ENCODE results near the gene MAGEA9B. TPM values are rescaled to one million over a fixed set of nuclear protein-coding genes. Genes with fewer than 3 reads are reported as not detected.
"Not testable (repeated sequence)": the region's sequence is repeated elsewhere in the genome, so short reads cannot be mapped to it uniquely, and the experiment has no call there.

The MAGEA9B gene
- total RNA-seq, 1 experiment from 2014 or later = not detected

DNA sequence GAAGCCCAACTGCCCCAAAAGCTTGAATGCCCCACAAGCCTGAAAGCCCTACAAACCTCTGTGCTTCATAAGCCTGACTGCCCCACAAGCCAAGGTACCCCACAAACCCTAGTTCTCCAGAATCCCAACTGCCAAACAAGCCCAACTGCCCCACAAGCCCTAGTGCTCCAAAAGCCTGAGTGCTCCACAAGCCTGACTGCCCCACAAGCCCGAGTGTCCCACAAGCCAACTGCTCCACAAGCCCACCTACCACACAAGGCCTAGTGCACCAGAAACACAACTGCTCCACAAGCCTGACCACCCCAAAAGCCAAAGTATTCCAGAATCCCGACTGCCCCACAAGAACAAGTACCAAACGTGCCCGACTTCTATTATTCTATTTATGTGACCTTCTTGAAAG is 23.9 kb downstream of the MAGEA9B start:
- no peak overlapping the region for H2BK120ac ChIP-seq (ENCODE audit: low read depth, low read length, poor library complexity, severe bottlenecking)
- H3K27me3 Mint-ChIP-seq (ENCODE audit: low read depth) = no peaks in the 10 kb centered on the region
- peaks cover 42 to 45% of the 10 kb centered on the region in 2 experiments for H3K9me3 Mint-ChIP-seq
- no peak overlapping the region for H2BK20ac ChIP-seq (ENCODE audit: low read depth, low read length, poor library complexity, severe bottlenecking)
- peak overlapping the region; percentile 54 for H4K91ac ChIP-seq (ENCODE audit: insufficient read length, low read depth, low read length)
- no peak overlapping the region for H3K4me2 ChIP-seq (ENCODE audit: insufficient read depth, insufficient read length, low read length)
- H2AK5ac ChIP-seq (ENCODE audit: insufficient read length, low read length) = no peak overlapping the region
- H3K23ac ChIP-seq (ENCODE audit: insufficient read length, low read depth, low read length) = no peak overlapping the region
- H2BK5ac ChIP-seq (ENCODE audit: insufficient read length, low read length) = no peak overlapping the region
- no peaks in the 10 kb centered on the region for H3K27me3 ChIP-seq (ENCODE audit: insufficient read depth, low read length)
- H2AFZ ChIP-seq (ENCODE audit: low read length) = no peak overlapping the region
- H3K4me1 Mint-ChIP-seq = peaks cover 21 to 25% of the 10 kb centered on the region in 2 experiments
- H4K20me1 ChIP-seq (ENCODE audit: control insufficient read depth, insufficient read depth, insufficient read length) = no peaks in the 10 kb centered on the region
- TF ChIP-seq, protein P1, sequence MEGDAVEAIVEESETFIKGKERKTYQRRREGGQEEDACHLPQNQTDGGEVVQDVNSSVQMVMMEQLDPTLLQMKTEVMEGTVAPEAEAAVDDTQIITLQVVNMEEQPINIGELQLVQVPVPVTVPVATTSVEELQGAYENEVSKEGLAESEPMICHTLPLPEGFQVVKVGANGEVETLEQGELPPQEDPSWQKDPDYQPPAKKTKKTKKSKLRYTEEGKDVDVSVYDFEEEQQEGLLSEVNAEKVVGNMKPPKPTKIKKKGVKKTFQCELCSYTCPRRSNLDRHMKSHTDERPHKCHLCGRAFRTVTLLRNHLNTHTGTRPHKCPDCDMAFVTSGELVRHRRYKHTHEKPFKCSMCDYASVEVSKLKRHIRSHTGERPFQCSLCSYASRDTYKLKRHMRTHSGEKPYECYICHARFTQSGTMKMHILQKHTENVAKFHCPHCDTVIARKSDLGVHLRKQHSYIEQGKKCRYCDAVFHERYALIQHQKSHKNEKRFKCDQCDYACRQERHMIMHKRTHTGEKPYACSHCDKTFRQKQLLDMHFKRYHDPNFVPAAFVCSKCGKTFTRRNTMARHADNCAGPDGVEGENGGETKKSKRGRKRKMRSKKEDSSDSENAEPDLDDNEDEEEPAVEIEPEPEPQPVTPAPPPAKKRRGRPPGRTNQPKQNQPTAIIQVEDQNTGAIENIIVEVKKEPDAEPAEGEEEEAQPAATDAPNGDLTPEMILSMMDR (conservative IDR thresholded peaks at IDR 0.05) = no peak
- no peaks in the 10 kb centered on the region for H3K4me1 ChIP-seq (ENCODE audit: insufficient read depth, low read length)
- H3K9me3 ChIP-seq (ENCODE audit: control insufficient read depth, low read depth, low read length) = peaks cover 14% of the 10 kb centered on the region
- WGBS (ENCODE audit: extremely low coverage, insufficient read length, low lambda C conversion rate) = no CpG with 5 or more reads among the region's 4 CpGs
- H3T11ph ChIP-seq (ENCODE audit: low read length) = no peak overlapping the region
- H3K27ac ChIP-seq (ENCODE audit: insufficient read length, low read depth, low read length) = no peak overlapping the region
- no peaks in the 10 kb centered on the region for H3K23me2 ChIP-seq (ENCODE audit: insufficient read length, low read depth, low read length, poor library complexity, severe bottlenecking)
- DNase-seq = no peak
- H4K8ac ChIP-seq (replicated peaks; ENCODE audit: insufficient read length, low read depth, low read length) = no peak overlapping the region
- no peaks in the 10 kb centered on the region for H3K79me2 ChIP-seq (ENCODE audit: insufficient read depth, low read length)
- 0 out of 2 replicates have a peak overlapping the region, but pooled peaks have one; percentile 16 for H2BK15ac ChIP-seq (ENCODE audit: low read depth, low read length)
- H3K9ac ChIP-seq (ENCODE audit: extremely low read depth, insufficient read length, low read length) = no peak overlapping the region
- H3K56ac ChIP-seq (ENCODE audit: insufficient read length, low read depth, low read length) = no peak overlapping the region
- H2BK12ac ChIP-seq (ENCODE audit: insufficient read length, low read depth, low read length) = peak overlapping the region; percentile 53
- no peak overlapping the region for H3K18ac ChIP-seq (ENCODE audit: insufficient read length, low read depth, low read length)
- H3K4ac ChIP-seq (ENCODE audit: low read depth, low read length) = no peak overlapping the region; the same call in 1 of the 2 replicates
- H4K5ac ChIP-seq (ENCODE audit: insufficient read length, low read depth, low read length) = no peak overlapping the region
- no peak overlapping the region for H3K14ac ChIP-seq (ENCODE audit: insufficient read depth, low read length)
- peaks cover 0 to 12% (median 11%) of the 10 kb centered on the region in 3 experiments; a peak in 3 of 7 replicates for H3K36me3 Mint-ChIP-seq (ENCODE audit: insufficient read depth in 1 of 3, low read depth in 3 of 3)
- peak overlapping the region; percentile 9 to 98 (median 44); a peak in 4 of 7 replicates for H3K27ac Mint-ChIP-seq
- H3K4me3 Mint-ChIP-seq = no peak overlapping the region
- H3K79me1 ChIP-seq (ENCODE audit: insufficient read depth, low read depth, low read length, poor library complexity, severe bottlenecking) = no peaks in the 10 kb centered on the region

DNA sequence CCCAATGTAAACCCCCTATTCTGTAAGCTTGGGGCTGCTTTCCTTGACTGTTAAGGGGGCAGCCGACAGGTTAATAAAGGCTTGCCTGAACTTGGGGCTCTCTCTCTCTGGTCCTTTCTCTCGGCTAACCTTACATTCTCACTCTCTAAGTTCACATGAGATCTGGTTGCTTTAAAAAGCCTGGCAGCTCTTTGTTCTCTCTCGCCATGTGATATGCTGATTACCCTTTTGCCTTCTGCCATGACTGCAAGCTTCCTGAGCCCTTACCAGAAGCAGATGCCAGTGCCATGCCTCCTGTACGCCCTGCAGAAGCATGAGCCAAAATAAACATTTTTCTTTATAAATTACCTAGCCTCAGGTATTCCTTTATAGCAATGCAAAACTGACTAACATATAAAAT is 32.0 kb downstream of the MAGEA9B start:
- H3K18ac ChIP-seq (ENCODE audit: insufficient read length, low read depth, low read length); H2BK120ac ChIP-seq (ENCODE audit: low read depth, low read length, poor library complexity, severe bottlenecking); H3K27ac ChIP-seq (ENCODE audit: insufficient read length, low read depth, low read length); H3K79me2 ChIP-seq (ENCODE audit: insufficient read depth, low read length); H2AFZ ChIP-seq (ENCODE audit: low read length); H3K27ac Mint-ChIP-seq; H3K23ac ChIP-seq (ENCODE audit: insufficient read length, low read depth, low read length); H4K20me1 ChIP-seq (ENCODE audit: control insufficient read depth, insufficient read depth, insufficient read length); H2BK20ac ChIP-seq (ENCODE audit: low read depth, low read length, poor library complexity, severe bottlenecking); H3K79me1 ChIP-seq (ENCODE audit: insufficient read depth, low read depth, low read length, poor library complexity, severe bottlenecking); H2BK5ac ChIP-seq (ENCODE audit: insufficient read length, low read length); H3K4me1 ChIP-seq (ENCODE audit: insufficient read depth, low read length); H3K4me3 Mint-ChIP-seq; H3K4me2 ChIP-seq (ENCODE audit: insufficient read depth, insufficient read length, low read length); H3K4me1 Mint-ChIP-seq; H3K14ac ChIP-seq (ENCODE audit: insufficient read depth, low read length); H3K36me3 Mint-ChIP-seq (ENCODE audit: insufficient read depth in 1 of 3, low read depth in 3 of 3); H2AK5ac ChIP-seq (ENCODE audit: insufficient read length, low read length); H3K4ac ChIP-seq (ENCODE audit: low read depth, low read length); H3K9ac ChIP-seq (ENCODE audit: extremely low read depth, insufficient read length, low read length); H3K27me3 Mint-ChIP-seq (ENCODE audit: low read depth); H3K27me3 ChIP-seq (ENCODE audit: insufficient read depth, low read length); H3T11ph ChIP-seq (ENCODE audit: low read length); H3K56ac ChIP-seq (ENCODE audit: insufficient read length, low read depth, low read length); H2BK12ac ChIP-seq (ENCODE audit: insufficient read length, low read depth, low read length); H4K91ac ChIP-seq (ENCODE audit: insufficient read length, low read depth, low read length); H4K8ac ChIP-seq (replicated peaks; ENCODE audit: insufficient read length, low read depth, low read length); H3K23me2 ChIP-seq (ENCODE audit: insufficient read length, low read depth, low read length, poor library complexity, severe bottlenecking); DNase-seq; H3K9me3 ChIP-seq (ENCODE audit: control insufficient read depth, low read depth, low read length); H2BK15ac ChIP-seq (ENCODE audit: low read depth, low read length); H3K9me3 Mint-ChIP-seq; H4K5ac ChIP-seq (ENCODE audit: insufficient read length, low read depth, low read length): not testable (repeated sequence)
- WGBS (ENCODE audit: extremely low coverage, insufficient read length, low lambda C conversion rate) = no CpG with 5 or more reads among the region's 4 CpGs
